NCI-H526 treated with DMSO at 0.1 percent for 48 hours (cell line): ENCODE measurements around the gene COBLL1.
"Not testable (repeated sequence)": the region's sequence is repeated elsewhere in the genome, so short reads cannot be mapped to it uniquely, and the experiment has no call there.

Source experiments
- DNase-seq: peaks from one replicate; lab custom pipeline; 2025; lab: John Stamatoyannopoulos, UW

COBLL1 gene

GRCh38 chr2:164859906-164860693 is 18.5 kb upstream of the COBLL1 start:
- not testable (repeated sequence) for DNase-seq

GRCh38 chr2:164859251-164859818 is 17.7 kb upstream of the COBLL1 start:
- DNase-seq: no peak

GRCh38 chr2:164852086-164852485 is 10.5 kb upstream of the COBLL1 start:
- no peak for DNase-seq

GRCh38 chr2:164850235-164850634 is 8.6 kb upstream of the COBLL1 start:
- DNase-seq: no peak

GRCh38 chr2:164849506-164849905 is 7.9 kb upstream of the COBLL1 start:
- no peak for DNase-seq

- no peak for DNase-seq
These were observed 6.5 kb upstream of the COBLL1 start for GRCh38 chr2:164847981-164848741.

GRCh38 chr2:164847291-164847690 is 5.7 kb upstream of the COBLL1 start:
- no peak for DNase-seq

- DNase-seq: no peak
These were observed 4.7 kb upstream of the COBLL1 start for GRCh38 chr2:164846276-164846675.

GRCh38 chr2:164843346-164843911 is 1.8 kb upstream of the COBLL1 start:
- no peak for DNase-seq

GRCh38 chr2:164842624-164842966 is 972 bp upstream of the COBLL1 start:
- no peak for DNase-seq

- peak; percentile 62 for DNase-seq
These were observed 499 bp downstream of the COBLL1 start for GRCh38 chr2:164840930-164841718.

GRCh38 chr2:164840458-164840929 is 1.1 kb downstream of the COBLL1 start:
- DNase-seq: peak; percentile 48

GRCh38 chr2:164839914-164840457 is 1.6 kb downstream of the COBLL1 start:
- DNase-seq: no peak

- no peak for DNase-seq
These were observed 3.8 kb downstream of the COBLL1 start for GRCh38 chr2:164837807-164838206.

GRCh38 chr2:164836907-164837306 is 4.7 kb downstream of the COBLL1 start:
- no peak for DNase-seq

GRCh38 chr2:164835302-164835701 is 6.3 kb downstream of the COBLL1 start:
- DNase-seq: no peak

- no peak for DNase-seq
These were observed 9.7 kb downstream of the COBLL1 start for GRCh38 chr2:164831887-164832286.

GRCh38 chr2:164831180-164831579 is 10.4 kb downstream of the COBLL1 start:
- DNase-seq: no peak

- DNase-seq: no peak
These were observed 15.1 kb downstream of the COBLL1 start for GRCh38 chr2:164826293-164827243.

- no peak for DNase-seq
These were observed 16.8 kb downstream of the COBLL1 start for GRCh38 chr2:164824872-164825271.
